Ascending aorta (tissue), 2 donors: ENCODE data around the gene KCNG2. TPM values are rescaled to one million over a fixed set of nuclear protein-coding genes. Genes with fewer than 3 reads are reported as not detected.
A peak's percentile ranks its signal among the peaks of the same experiment; 100 is the strongest.

ENCODE experiments used
- DNase-seq, 2 donors: peaks; one replicate each; pipeline ENCODE4 v3.0.0-alpha.2; 2019; ENCODE audit warnings: low spot score in 2 of 2
- H3K27ac ChIP-seq, 2 donors: fragments of 200-600 bp; sonication (generic); one replicate each; pipeline ENCODE4 v1.5.1; 2016 to 2017; ENCODE audit warnings: mild to moderate bottlenecking in 1 of 2
- H3K27me3 ChIP-seq: fragments of 200-600 bp; sonication (generic); one replicate; pipeline ENCODE4 v1.5.1; 2017
- H3K36me3 ChIP-seq, 2 donors: fragments of 200-600 bp; sonication (generic); one replicate each; pipeline ENCODE4 v1.5.1; 2016
- H3K4me1 ChIP-seq, 2 donors: fragments of 200-600 bp; sonication (generic); one replicate each; pipeline ENCODE4 v1.5.1; 2016 to 2017; ENCODE audit warnings: mild to moderate bottlenecking in 1 of 2
- H3K4me3 ChIP-seq, 2 donors: fragments of 200-600 bp; sonication (generic); one replicate each; pipeline ENCODE4 v1.5.1; 2016 to 2017; ENCODE audit warnings: mild to moderate bottlenecking in 1 of 2
- H3K9me3 ChIP-seq, 2 donors: fragments of 200-600 bp; sonication (generic); one replicate each; pipeline ENCODE4 v1.5.1; 2016
- intact Hi-C: fragments of 100-400 bp; cut with DNase I; formaldehyde crosslinking; loops from one replicate; pipeline ENCODE4 v1.15.1; 2023
- total RNA-seq: library from RNA; depleted of rRNA; stranded (reverse); fragments of >200 nt; gene quantifications from one replicate; pipeline ENCODE4 v1.1.0, GENCODE V29; 2016
- TF ChIP-seq, protein P1 (sequence below), 3 experiments: fragments of 200-600 bp in 2 of 3; fragments of 450-650 bp in 1 of 3; sonication (generic) in 2 of 3; IDR thresholded peaks; one replicate each; pipeline ENCODE4 v1.5.1; 2016 to 2019; ENCODE audit warnings: antibody characterized with exemption in 3 of 3, mild to moderate bottlenecking in 1 of 3, moderate library complexity in 1 of 3

The KCNG2 gene
- total RNA-seq, 1 donor from 2014 or later: not detected

DNA sequence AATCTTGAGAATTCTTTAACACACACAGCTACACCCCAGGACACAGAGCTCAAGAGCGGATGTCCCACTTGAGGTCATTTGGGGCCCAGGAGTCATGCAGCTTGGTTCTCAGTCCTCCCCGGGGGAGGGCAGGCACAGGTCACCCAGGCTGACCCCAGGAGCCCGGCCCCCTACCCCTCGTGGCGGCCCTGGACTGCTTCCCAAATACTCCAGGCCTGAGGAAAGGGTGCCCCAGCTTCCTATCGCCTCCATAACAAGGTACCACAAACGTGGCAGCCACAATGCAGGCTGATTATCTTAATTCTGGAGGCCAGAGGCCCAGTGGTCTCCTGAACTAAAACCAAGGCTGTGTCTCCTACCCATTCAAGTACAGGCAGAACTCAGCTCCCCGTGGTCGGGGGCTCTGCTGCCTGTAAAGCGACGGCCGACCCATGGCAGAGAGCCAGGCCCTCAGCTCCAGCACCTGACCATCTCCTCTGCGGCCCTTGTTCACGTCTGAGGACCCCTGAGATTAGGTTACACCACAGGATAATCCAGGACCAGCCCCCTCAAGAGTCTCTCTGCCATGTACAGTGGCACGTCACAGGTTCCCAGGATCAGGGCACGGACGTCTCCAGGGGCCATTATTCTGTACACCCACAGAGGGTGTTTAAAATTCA lies 143.2 kb downstream of the KCNG2 start:
- intact Hi-C loops: no loop called here
- H3K27ac ChIP-seq: no peak overlapping the region
- H3K4me3 ChIP-seq: no peak overlapping the region
- peaks cover 0 to 3% of the 10 kb centered on the region in 2 donors for H3K4me1 ChIP-seq
- peaks cover 28 to 65% of the 10 kb centered on the region in 2 donors for H3K36me3 ChIP-seq
- DNase-seq: peak in 1 of 2 donors; percentile 52
- H3K9me3 ChIP-seq: no peaks in the 10 kb centered on the region
- TF ChIP-seq, protein P1, sequence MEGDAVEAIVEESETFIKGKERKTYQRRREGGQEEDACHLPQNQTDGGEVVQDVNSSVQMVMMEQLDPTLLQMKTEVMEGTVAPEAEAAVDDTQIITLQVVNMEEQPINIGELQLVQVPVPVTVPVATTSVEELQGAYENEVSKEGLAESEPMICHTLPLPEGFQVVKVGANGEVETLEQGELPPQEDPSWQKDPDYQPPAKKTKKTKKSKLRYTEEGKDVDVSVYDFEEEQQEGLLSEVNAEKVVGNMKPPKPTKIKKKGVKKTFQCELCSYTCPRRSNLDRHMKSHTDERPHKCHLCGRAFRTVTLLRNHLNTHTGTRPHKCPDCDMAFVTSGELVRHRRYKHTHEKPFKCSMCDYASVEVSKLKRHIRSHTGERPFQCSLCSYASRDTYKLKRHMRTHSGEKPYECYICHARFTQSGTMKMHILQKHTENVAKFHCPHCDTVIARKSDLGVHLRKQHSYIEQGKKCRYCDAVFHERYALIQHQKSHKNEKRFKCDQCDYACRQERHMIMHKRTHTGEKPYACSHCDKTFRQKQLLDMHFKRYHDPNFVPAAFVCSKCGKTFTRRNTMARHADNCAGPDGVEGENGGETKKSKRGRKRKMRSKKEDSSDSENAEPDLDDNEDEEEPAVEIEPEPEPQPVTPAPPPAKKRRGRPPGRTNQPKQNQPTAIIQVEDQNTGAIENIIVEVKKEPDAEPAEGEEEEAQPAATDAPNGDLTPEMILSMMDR (IDR thresholded peaks at IDR 0.05): no peak
- H3K27me3 ChIP-seq: no peaks in the 10 kb centered on the region

DNA sequence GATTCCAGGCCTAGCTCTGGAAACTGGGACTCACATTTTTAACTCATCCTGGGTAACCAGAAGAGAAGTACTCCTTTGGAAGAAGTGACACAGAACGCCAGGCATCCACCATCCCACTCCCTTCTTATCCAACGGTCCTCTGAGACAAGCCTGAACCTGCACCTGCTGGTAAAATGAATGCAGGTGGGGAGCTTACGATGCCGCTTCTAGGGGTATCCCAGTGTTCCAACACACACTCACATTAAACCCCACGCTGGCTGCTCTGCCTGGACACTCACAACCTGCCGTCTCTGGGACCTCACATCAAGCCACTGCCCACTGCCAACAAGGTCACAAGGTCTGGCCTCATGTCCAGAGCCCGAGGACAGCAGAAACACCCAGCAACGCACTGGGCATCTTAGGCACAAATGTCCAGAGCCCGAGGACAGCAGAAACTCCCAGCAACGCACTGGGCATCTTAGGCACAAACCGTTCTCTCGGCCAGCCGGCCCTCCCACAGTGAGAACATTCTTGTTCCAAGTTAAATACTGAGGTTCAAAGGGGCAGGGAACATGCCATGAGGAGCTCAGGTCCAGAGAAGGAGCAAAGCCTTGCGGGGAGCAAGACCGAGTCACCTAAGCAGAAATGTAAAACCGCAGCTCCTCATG lies 143.9 kb downstream of the KCNG2 start:
- no peaks in the 10 kb centered on the region for H3K9me3 ChIP-seq
- intact Hi-C loops: no loop called here
- H3K4me1 ChIP-seq: peaks cover 0 to 3% of the 10 kb centered on the region in 2 donors
- H3K27me3 ChIP-seq: no peaks in the 10 kb centered on the region
- H3K4me3 ChIP-seq: no peak overlapping the region
- TF ChIP-seq, protein P1 (IDR thresholded peaks at IDR 0.05): no peak
- no peak overlapping the region for H3K27ac ChIP-seq
- peak in 1 of 2 donors; percentile 51 for DNase-seq
- H3K36me3 ChIP-seq: peaks cover 28 to 60% of the 10 kb centered on the region in 2 donors

DNA sequence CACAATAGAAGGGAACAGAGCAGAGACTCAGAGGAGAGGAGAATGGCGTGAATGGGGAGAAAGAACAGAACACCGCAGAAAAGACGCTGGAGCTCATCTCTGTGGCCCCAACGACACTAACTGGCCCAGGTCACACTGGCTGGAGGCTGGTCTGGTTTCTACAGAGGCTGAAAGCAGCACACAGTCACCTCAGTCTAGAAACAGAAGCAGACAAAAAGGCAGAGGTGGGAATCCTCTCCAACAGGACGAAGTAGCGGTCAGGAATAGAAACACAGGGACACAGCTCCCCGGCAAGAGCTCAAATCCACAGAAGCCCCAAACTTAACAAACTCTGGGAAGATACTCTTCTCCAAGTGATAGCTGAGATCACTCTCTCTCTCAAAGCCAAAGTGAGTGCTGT lies 144.5 kb downstream of the KCNG2 start:
- Histone ChIP-seq H3K4me3 (no peak overlapping the region), H3K9me3 (no peaks in the 10 kb centered on the region), H3K27me3 (no peaks in the 10 kb centered on the region), H3K4me1 (peaks cover 0 to 3% of the 10 kb centered on the region in 2 donors), H3K36me3 (peaks cover 28 to 54% of the 10 kb centered on the region in 2 donors), H3K27ac (no peak overlapping the region)
- TF ChIP-seq, protein P1 (IDR thresholded peaks at IDR 0.05): no peak
- DNase-seq: no peak
- intact Hi-C loops: no loop called here

DNA sequence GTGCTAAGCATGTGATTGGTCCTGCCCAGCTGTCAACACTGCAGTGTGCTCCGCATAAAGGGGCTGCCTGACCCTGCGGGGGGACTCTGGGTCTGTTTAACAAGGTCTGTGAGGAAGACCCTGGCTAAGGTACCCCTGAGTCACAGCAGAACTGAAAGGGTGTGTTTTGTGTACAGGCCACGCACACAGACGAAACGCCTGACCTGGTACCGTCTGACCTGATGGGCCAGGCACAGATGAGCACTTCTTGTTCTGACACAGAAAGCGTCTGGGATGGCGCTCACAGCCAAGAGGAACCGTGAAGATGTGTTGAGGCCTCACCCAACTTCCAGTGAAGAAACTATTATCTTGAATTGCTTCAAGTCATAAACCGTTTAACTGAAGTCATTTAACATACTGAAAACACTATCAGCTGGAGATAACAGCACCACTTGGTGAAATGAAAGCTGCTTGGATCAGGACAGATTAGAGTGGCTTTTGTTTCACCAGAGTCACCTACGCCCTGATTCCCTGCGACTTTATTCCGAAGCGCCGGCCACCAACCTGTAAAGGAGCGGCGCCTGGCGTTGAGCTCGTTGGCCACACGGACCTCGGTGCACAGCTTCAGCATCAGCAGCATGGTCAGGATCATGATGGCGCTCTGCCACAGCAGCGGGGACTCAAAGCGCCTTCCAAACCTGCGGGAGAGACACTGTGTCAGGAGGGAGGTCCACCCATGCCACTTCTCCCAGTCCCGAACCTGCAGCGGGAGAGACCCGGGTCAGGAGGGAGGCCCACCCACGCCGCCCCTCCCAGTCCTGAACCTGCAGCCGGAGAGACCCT lies 145.3 kb downstream of the KCNG2 start:
- Histone ChIP-seq H3K4me1 (peaks cover 0 to 3% of the 10 kb centered on the region in 2 donors), H3K27me3 (no peaks in the 10 kb centered on the region), H3K27ac (no peak overlapping the region), H3K4me3 (no peak overlapping the region), H3K9me3 (no peaks in the 10 kb centered on the region), H3K36me3 (peaks cover 28 to 47% of the 10 kb centered on the region in 2 donors)
- TF ChIP-seq, protein P1 (IDR thresholded peaks at IDR 0.05): no peak
- peak in 1 of 2 donors; percentile 58 for DNase-seq
- intact Hi-C loops: no loop called here

DNA sequence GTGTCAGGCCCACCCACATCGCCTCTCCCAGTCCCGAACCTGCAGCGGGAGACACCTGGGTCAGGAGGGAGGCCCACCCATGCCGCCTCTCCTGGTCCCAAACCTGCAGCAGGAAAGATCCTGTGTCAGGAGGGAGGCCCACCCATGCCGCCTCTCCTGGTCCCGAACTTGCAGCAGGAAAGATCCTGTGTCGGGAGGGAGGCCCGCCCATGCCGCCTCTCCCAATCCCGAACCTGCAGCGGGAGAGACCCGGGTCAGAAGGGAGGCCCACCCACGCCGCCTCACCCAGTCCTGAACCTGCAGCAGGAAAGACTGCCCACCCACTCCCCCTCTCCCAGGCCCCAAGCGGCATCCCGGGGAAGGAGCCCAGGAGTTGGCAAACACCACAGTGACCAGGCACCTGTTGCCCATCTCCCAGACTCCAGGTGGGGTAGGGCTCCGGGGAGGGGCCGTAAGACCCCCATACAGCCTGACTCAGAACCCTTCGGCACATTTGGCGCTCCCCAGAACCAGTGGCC lies 145.9 kb downstream of the KCNG2 start:
- peak in 1 of 2 donors; percentile 65 for DNase-seq
- Histone ChIP-seq H3K36me3 (peaks cover 28 to 41% of the 10 kb centered on the region in 2 donors), H3K27ac (no peak overlapping the region), H3K27me3 (no peaks in the 10 kb centered on the region), H3K9me3 (no peaks in the 10 kb centered on the region), H3K4me1 (peaks cover 0 to 3% of the 10 kb centered on the region in 2 donors), H3K4me3 (no peak overlapping the region)
- intact Hi-C loops: no loop called here
- TF ChIP-seq, protein P1 (IDR thresholded peaks at IDR 0.05): no peak
